Thyroid gland (tissue), 4 donors: ENCODE results near the gene SNX14.
"Not testable (repeated sequence)": the region's sequence is repeated elsewhere in the genome, so short reads cannot be mapped to it uniquely, and the experiment has no call there.

Experiments
- POLR2A ChIP-seq, 2 donors: fragments of 450-650 bp; IDR thresholded peaks; one replicate each; pipeline ENCODE4 v1.6.1; 2017; ENCODE audit warnings: antibody characterized with exemption in 2 of 2, mild to moderate bottlenecking in 2 of 2, moderate library complexity in 1 of 2
- TF ChIP-seq, protein P1 (sequence below), 6 experiments: fragments of 200-600 bp in 3 of 6; fragments of 450-650 bp in 3 of 6; sonication (generic) in 3 of 6; IDR thresholded peaks; one replicate each; pipeline ENCODE4 v1.5.1; 2016 to 2019; ENCODE audit warnings: antibody characterized with exemption in 6 of 6, mild to moderate bottlenecking in 2 of 6, inconsistent platforms in 1 of 6, moderate library complexity in 1 of 6

DNA sequence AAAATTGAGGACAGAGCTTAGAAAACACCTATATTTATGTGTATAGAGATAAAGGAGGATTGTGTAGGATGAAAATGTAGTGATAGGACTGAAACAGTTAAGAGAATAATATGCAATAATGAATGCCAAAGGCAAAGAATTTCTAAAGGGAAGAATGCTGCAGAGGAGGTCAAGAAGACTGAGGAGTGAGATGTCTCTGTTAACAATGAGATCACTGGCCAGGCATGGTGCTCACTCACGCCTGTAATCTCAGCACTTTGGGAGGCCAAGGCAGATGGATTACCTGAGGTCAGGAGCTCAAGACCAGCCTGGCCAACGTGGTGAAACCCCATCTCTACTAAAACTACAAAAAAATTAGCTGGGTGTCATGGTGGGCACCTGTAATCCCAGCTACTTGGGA, 69.4 kb downstream of the SNX14 start:
- TF ChIP-seq POLR2A (IDR thresholded peaks at IDR 0.05), result not testable (repeated sequence)
- TF ChIP-seq, protein P1, sequence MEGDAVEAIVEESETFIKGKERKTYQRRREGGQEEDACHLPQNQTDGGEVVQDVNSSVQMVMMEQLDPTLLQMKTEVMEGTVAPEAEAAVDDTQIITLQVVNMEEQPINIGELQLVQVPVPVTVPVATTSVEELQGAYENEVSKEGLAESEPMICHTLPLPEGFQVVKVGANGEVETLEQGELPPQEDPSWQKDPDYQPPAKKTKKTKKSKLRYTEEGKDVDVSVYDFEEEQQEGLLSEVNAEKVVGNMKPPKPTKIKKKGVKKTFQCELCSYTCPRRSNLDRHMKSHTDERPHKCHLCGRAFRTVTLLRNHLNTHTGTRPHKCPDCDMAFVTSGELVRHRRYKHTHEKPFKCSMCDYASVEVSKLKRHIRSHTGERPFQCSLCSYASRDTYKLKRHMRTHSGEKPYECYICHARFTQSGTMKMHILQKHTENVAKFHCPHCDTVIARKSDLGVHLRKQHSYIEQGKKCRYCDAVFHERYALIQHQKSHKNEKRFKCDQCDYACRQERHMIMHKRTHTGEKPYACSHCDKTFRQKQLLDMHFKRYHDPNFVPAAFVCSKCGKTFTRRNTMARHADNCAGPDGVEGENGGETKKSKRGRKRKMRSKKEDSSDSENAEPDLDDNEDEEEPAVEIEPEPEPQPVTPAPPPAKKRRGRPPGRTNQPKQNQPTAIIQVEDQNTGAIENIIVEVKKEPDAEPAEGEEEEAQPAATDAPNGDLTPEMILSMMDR (IDR thresholded peaks at IDR 0.05), result not testable (repeated sequence)
